Measurements from ENCODE around the gene PLA2G7.

DNA sequence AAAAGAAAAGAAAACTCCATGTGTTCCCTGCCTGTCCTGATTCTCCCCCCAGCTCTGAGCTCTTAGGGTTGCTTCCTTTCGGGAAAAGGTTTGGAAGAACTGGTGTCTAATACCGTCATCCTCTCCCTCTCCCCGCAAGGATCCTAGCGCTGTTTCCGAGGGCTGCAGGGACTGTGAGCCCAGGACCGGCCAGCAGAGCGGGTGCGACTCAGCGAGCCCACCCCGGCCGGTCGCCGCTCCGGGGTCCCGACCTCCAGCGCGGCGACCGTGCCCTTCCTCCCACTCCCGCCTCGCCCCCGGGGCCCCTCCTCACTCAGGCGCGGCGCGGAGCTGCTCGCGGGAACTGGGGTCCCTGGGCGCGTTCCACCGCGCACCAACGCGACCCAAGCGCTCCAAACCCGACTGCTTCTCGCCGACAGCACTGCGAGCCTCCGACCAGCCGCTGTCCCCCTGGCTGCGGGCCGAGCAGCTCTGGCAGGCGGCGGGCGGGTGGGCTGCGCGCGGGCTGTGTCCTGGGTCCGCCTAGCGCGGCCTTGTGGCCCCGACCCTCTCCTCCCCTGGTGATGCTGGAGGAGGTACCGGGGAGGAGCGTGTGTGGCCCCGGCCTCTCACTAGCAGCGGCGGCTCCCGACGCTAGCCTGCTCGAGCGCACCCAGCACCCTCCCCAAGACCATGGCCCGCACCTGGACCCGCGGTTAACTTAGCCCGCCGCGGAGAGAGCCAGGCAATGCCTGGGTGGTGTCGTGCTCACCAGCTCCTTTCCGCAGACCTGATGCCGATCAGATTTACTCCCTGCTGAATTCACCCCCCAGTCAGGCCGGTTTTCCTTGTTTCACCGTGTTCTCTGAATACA, at the start of gene PLA2G7:
- no peak for TF ChIP-seq EP300 (IDR thresholded peaks at IDR 0.05)
- TF ChIP-seq, protein P1, sequence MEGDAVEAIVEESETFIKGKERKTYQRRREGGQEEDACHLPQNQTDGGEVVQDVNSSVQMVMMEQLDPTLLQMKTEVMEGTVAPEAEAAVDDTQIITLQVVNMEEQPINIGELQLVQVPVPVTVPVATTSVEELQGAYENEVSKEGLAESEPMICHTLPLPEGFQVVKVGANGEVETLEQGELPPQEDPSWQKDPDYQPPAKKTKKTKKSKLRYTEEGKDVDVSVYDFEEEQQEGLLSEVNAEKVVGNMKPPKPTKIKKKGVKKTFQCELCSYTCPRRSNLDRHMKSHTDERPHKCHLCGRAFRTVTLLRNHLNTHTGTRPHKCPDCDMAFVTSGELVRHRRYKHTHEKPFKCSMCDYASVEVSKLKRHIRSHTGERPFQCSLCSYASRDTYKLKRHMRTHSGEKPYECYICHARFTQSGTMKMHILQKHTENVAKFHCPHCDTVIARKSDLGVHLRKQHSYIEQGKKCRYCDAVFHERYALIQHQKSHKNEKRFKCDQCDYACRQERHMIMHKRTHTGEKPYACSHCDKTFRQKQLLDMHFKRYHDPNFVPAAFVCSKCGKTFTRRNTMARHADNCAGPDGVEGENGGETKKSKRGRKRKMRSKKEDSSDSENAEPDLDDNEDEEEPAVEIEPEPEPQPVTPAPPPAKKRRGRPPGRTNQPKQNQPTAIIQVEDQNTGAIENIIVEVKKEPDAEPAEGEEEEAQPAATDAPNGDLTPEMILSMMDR (IDR thresholded peaks at IDR 0.05) = no peak
- no peak for TF ChIP-seq POLR2A (IDR thresholded peaks at IDR 0.05)

All from tibial nerve (tissue), 4 donors.